ENCODE data around the gene GPR78.

GPR78 gene

GRCh38 chr4:8540072-8540471 is 40.1 kb upstream of the GPR78 start:
- H3K23ac ChIP-seq (ENCODE audit: low read length), result no peak overlapping the region
- no peak overlapping the region for H3K27ac ChIP-seq (ENCODE audit: low read depth, low read length)
- H2BK5ac ChIP-seq (ENCODE audit: low read length), result no peak overlapping the region
- no peak overlapping the region for H3K4me2 ChIP-seq (ENCODE audit: low read length)
- no peak for DNase-seq
- no peak overlapping the region for H4K5ac ChIP-seq (ENCODE audit: low read length)
- H3K18ac ChIP-seq (ENCODE audit: low read length), result no peak overlapping the region
- H3K79me1 ChIP-seq (ENCODE audit: low read length), result no peaks in the 10 kb centered on the region
- H2AK5ac ChIP-seq (ENCODE audit: low read length), result no peak overlapping the region
- no peaks in the 10 kb centered on the region for H3K4me1 ChIP-seq (ENCODE audit: control insufficient read depth, low read depth, low read length)
- H3K27me3 ChIP-seq (ENCODE audit: insufficient read depth, low read length, poor library complexity), result no peaks in the 10 kb centered on the region
- no peak overlapping the region for H3K4me3 ChIP-seq (ENCODE audit: low read length)
- no peak overlapping the region for H2BK15ac ChIP-seq (replicated peaks; ENCODE audit: low read depth)
- H3K56ac ChIP-seq (ENCODE audit: low read length), result no peak overlapping the region
- no peak overlapping the region for H3K9ac ChIP-seq (ENCODE audit: low read length)
- no peak overlapping the region for H3K4ac ChIP-seq (ENCODE audit: low read depth, low read length)
- no peak overlapping the region for H4K8ac ChIP-seq (ENCODE audit: low read depth, low read length)
- no peaks in the 10 kb centered on the region for H3K36me3 ChIP-seq (ENCODE audit: control insufficient read depth, insufficient read depth, low read length)
- H3K79me2 ChIP-seq (ENCODE audit: control insufficient read depth, insufficient read depth, low read length), result no peaks in the 10 kb centered on the region
- H2BK120ac ChIP-seq (ENCODE audit: low read depth, low read length), result no peak overlapping the region
- no CpG with 5 or more reads among the region's 9 CpGs for WGBS (ENCODE audit: extremely low coverage, insufficient coverage, low lambda C conversion rate)

- no peak overlapping the region for H3K27ac ChIP-seq (ENCODE audit: low read depth, low read length)
Observed at GRCh38 chr4:8540586-8540985, 39.6 kb upstream of the GPR78 start.

GRCh38 chr4:8540991-8541390 is 39.2 kb upstream of the GPR78 start:
- no peaks in the 10 kb centered on the region for H3K27me3 ChIP-seq (ENCODE audit: insufficient read depth, low read length, poor library complexity)
- no peak overlapping the region for H3K27ac ChIP-seq (ENCODE audit: low read depth, low read length)
- H2BK15ac ChIP-seq (replicated peaks; ENCODE audit: low read depth), result no peak overlapping the region
- H4K8ac ChIP-seq (ENCODE audit: low read depth, low read length), result no peak overlapping the region
- no peak overlapping the region for H3K4me3 ChIP-seq (ENCODE audit: low read length)
- H3K56ac ChIP-seq (ENCODE audit: low read length), result no peak overlapping the region
- H3K79me2 ChIP-seq (ENCODE audit: control insufficient read depth, insufficient read depth, low read length), result no peaks in the 10 kb centered on the region
- H3K18ac ChIP-seq (ENCODE audit: low read length), result no peak overlapping the region
- no peaks in the 10 kb centered on the region for H3K36me3 ChIP-seq (ENCODE audit: control insufficient read depth, insufficient read depth, low read length)
- no peak overlapping the region for H3K9ac ChIP-seq (ENCODE audit: low read length)
- H3K23ac ChIP-seq (ENCODE audit: low read length), result no peak overlapping the region
- no peak for DNase-seq
- WGBS (ENCODE audit: extremely low coverage, insufficient coverage, low lambda C conversion rate), result no CpG with 5 or more reads among the region's 8 CpGs
- no peak overlapping the region for H3K4ac ChIP-seq (ENCODE audit: low read depth, low read length)
- no peak overlapping the region for H2BK5ac ChIP-seq (ENCODE audit: low read length)
- no peak overlapping the region for H2AK5ac ChIP-seq (ENCODE audit: low read length)
- H3K4me1 ChIP-seq (ENCODE audit: control insufficient read depth, low read depth, low read length), result peaks cover 3% of the 10 kb centered on the region
- no peak overlapping the region for H2BK120ac ChIP-seq (ENCODE audit: low read depth, low read length)
- no peak overlapping the region for H3K4me2 ChIP-seq (ENCODE audit: low read length)
- H3K79me1 ChIP-seq (ENCODE audit: low read length), result no peaks in the 10 kb centered on the region
- H4K5ac ChIP-seq (ENCODE audit: low read length), result no peak overlapping the region

More at GRCh38 chr4:8540586-8540985, 39.6 kb upstream of the GPR78 start:
- Histone ChIP-seq H3K18ac (ENCODE audit: low read length) (no peak overlapping the region), H3K79me2 (ENCODE audit: control insufficient read depth, insufficient read depth, low read length) (no peaks in the 10 kb centered on the region), H2AK5ac (ENCODE audit: low read length) (no peak overlapping the region), H3K4me3 (ENCODE audit: low read length) (no peak overlapping the region), H4K5ac (ENCODE audit: low read length) (no peak overlapping the region), H2BK5ac (ENCODE audit: low read length) (no peak overlapping the region), H3K9ac (ENCODE audit: low read length) (no peak overlapping the region), H3K36me3 (ENCODE audit: control insufficient read depth, insufficient read depth, low read length) (no peaks in the 10 kb centered on the region), H3K23ac (ENCODE audit: low read length) (no peak overlapping the region), H3K79me1 (ENCODE audit: low read length) (no peaks in the 10 kb centered on the region), H3K56ac (ENCODE audit: low read length) (no peak overlapping the region), H3K4me2 (ENCODE audit: low read length) (no peak overlapping the region), H3K4ac (ENCODE audit: low read depth, low read length) (no peak overlapping the region), H2BK120ac (ENCODE audit: low read depth, low read length) (no peak overlapping the region), H3K27me3 (ENCODE audit: insufficient read depth, low read length, poor library complexity) (no peaks in the 10 kb centered on the region), H3K4me1 (ENCODE audit: control insufficient read depth, low read depth, low read length) (peaks cover 3% of the 10 kb centered on the region), H2BK15ac (replicated peaks; ENCODE audit: low read depth) (no peak overlapping the region), H4K8ac (ENCODE audit: low read depth, low read length) (no peak overlapping the region)
- no peak for DNase-seq
- no CpG with 5 or more reads among the region's 11 CpGs for WGBS (ENCODE audit: extremely low coverage, insufficient coverage, low lambda C conversion rate)

GRCh38 chr4:8541981-8542715 is 38.0 kb upstream of the GPR78 start:
- no peak for DNase-seq
- WGBS (ENCODE audit: extremely low coverage, insufficient coverage, low lambda C conversion rate), result no CpG with 5 or more reads among the region's 17 CpGs

GRCh38 chr4:8542776-8543525 is 37.2 kb upstream of the GPR78 start:
- Histone ChIP-seq H3K18ac (ENCODE audit: low read length) (no peak overlapping the region), H3K4me1 (ENCODE audit: control insufficient read depth, low read depth, low read length) (peaks cover 3% of the 10 kb centered on the region), H3K4me2 (ENCODE audit: low read length) (no peak overlapping the region), H3K9ac (ENCODE audit: low read length) (no peak overlapping the region), H2AK5ac (ENCODE audit: low read length) (no peak overlapping the region), H3K56ac (ENCODE audit: low read length) (no peak overlapping the region), H3K27me3 (ENCODE audit: insufficient read depth, low read length, poor library complexity) (no peaks in the 10 kb centered on the region), H3K36me3 (ENCODE audit: control insufficient read depth, insufficient read depth, low read length) (no peaks in the 10 kb centered on the region), H2BK15ac (replicated peaks; ENCODE audit: low read depth) (no peak overlapping the region), H3K4me3 (ENCODE audit: low read length) (no peak overlapping the region), H3K23ac (ENCODE audit: low read length) (no peak overlapping the region), H4K8ac (ENCODE audit: low read depth, low read length) (no peak overlapping the region), H3K79me1 (ENCODE audit: low read length) (no peaks in the 10 kb centered on the region), H2BK5ac (ENCODE audit: low read length) (no peak overlapping the region), H4K5ac (ENCODE audit: low read length) (no peak overlapping the region), H3K27ac (ENCODE audit: low read depth, low read length) (no peak overlapping the region), H3K79me2 (ENCODE audit: control insufficient read depth, insufficient read depth, low read length) (no peaks in the 10 kb centered on the region), H3K4ac (ENCODE audit: low read depth, low read length) (no peak overlapping the region), H2BK120ac (ENCODE audit: low read depth, low read length) (no peak overlapping the region)
- no peak for DNase-seq
- no CpG with 5 or more reads among the region's 16 CpGs for WGBS (ENCODE audit: extremely low coverage, insufficient coverage, low lambda C conversion rate)

More at GRCh38 chr4:8541981-8542715, 38.0 kb upstream of the GPR78 start:
- no peak overlapping the region for H3K4me2 ChIP-seq (ENCODE audit: low read length)
- H4K5ac ChIP-seq (ENCODE audit: low read length), result no peak overlapping the region
- H3K23ac ChIP-seq (ENCODE audit: low read length), result no peak overlapping the region
- H3K79me1 ChIP-seq (ENCODE audit: low read length), result no peaks in the 10 kb centered on the region
- H3K56ac ChIP-seq (ENCODE audit: low read length), result no peak overlapping the region
- H2BK120ac ChIP-seq (ENCODE audit: low read depth, low read length), result no peak overlapping the region
- H2AK5ac ChIP-seq (ENCODE audit: low read length), result no peak overlapping the region
- no peak overlapping the region for H3K18ac ChIP-seq (ENCODE audit: low read length)
- no peak overlapping the region for H3K4me3 ChIP-seq (ENCODE audit: low read length)
- H2BK5ac ChIP-seq (ENCODE audit: low read length), result no peak overlapping the region
- H3K4ac ChIP-seq (ENCODE audit: low read depth, low read length), result no peak overlapping the region
- H3K9ac ChIP-seq (ENCODE audit: low read length), result no peak overlapping the region
- H3K79me2 ChIP-seq (ENCODE audit: control insufficient read depth, insufficient read depth, low read length), result no peaks in the 10 kb centered on the region
- H2BK15ac ChIP-seq (replicated peaks; ENCODE audit: low read depth), result no peak overlapping the region
- no peaks in the 10 kb centered on the region for H3K27me3 ChIP-seq (ENCODE audit: insufficient read depth, low read length, poor library complexity)
- H3K27ac ChIP-seq (ENCODE audit: low read depth, low read length), result no peak overlapping the region
- no peaks in the 10 kb centered on the region for H3K36me3 ChIP-seq (ENCODE audit: control insufficient read depth, insufficient read depth, low read length)
- H4K8ac ChIP-seq (ENCODE audit: low read depth, low read length), result no peak overlapping the region
- peaks cover 3% of the 10 kb centered on the region for H3K4me1 ChIP-seq (ENCODE audit: control insufficient read depth, low read depth, low read length)
